Measurements from ENCODE around the gene MOK. TPM values are rescaled to one million over a fixed set of nuclear protein-coding genes. Genes with fewer than 3 reads are reported as not detected.

MOK gene
- total RNA-seq, 1 experiment from 2014 or later: 2.0 TPM

GRCh38 chr14:102279282-102279681 is 25.7 kb downstream of the MOK start (continued):
- TF ChIP-seq IRF2 (CRISPR knock-in tag; IDR thresholded peaks at IDR 0.05; ENCODE audit: borderline replicate concordance, low read depth) (no peak), IRF1 (CRISPR knock-in tag; IDR thresholded peaks at IDR 0.05) (no peak), GTF2I (CRISPR knock-in tag; conservative IDR thresholded peaks at IDR 0.05) (no peak), ZNF138 (CRISPR knock-in tag; conservative IDR thresholded peaks at IDR 0.05) (no peak), ZBTB43 (CRISPR knock-in tag; IDR thresholded peaks at IDR 0.05) (no peak), ATF3 (CRISPR knock-in tag; conservative IDR thresholded peaks at IDR 0.05) (no peak), HMGA2 (CRISPR knock-in tag; IDR thresholded peaks at IDR 0.05) (no peak), EMX1 (CRISPR knock-in tag; IDR thresholded peaks at IDR 0.05) (no peak), SMAD3 (CRISPR knock-in tag; IDR thresholded peaks at IDR 0.05; ENCODE audit: borderline replicate concordance) (no peak)

- TF ChIP-seq FOXP4 (CRISPR knock-in tag; IDR thresholded peaks at IDR 0.05): no peak
- no peak for TF ChIP-seq RORB (CRISPR knock-in tag; IDR thresholded peaks at IDR 0.05)
- no peak for TF ChIP-seq PRDM15 (CRISPR knock-in tag; IDR thresholded peaks at IDR 0.05)
- no peak for TF ChIP-seq KAT7 (CRISPR knock-in tag; IDR thresholded peaks at IDR 0.05; ENCODE audit: borderline replicate concordance)
- TF ChIP-seq SMAD4 (CRISPR knock-in tag; IDR thresholded peaks at IDR 0.05): no peak
- no peak for TF ChIP-seq MXD4 (CRISPR knock-in tag; IDR thresholded peaks at IDR 0.05; ENCODE audit: borderline replicate concordance)
- TF ChIP-seq PRRX2 (CRISPR knock-in tag; IDR thresholded peaks at IDR 0.05): no peak
- no peak for TF ChIP-seq RELA (CRISPR knock-in tag; IDR thresholded peaks at IDR 0.05; ENCODE audit: borderline replicate concordance)
- TF ChIP-seq ZNF263 (CRISPR knock-in tag; IDR thresholded peaks at IDR 0.05; ENCODE audit: low read depth): no peak
- no peak for TF ChIP-seq ETV6 (CRISPR knock-in tag; IDR thresholded peaks at IDR 0.05)
- TF ChIP-seq JUN (CRISPR knock-in tag; IDR thresholded peaks at IDR 0.05): no peak
- TF ChIP-seq OVOL2 (CRISPR knock-in tag; IDR thresholded peaks at IDR 0.05; ENCODE audit: borderline replicate concordance): no peak
- TF ChIP-seq NR1H2 (CRISPR knock-in tag; IDR thresholded peaks at IDR 0.05): no peak
- TF ChIP-seq MLX (CRISPR knock-in tag; IDR thresholded peaks at IDR 0.05): no peak
- Mint-ChIP-seq H3K9me3 (peaks cover 7% of the 10 kb centered on the region; the same call in 1 of the 2 replicates), H3K4me1 (no peaks in the 10 kb centered on the region), H3K36me3 (no peaks in the 10 kb centered on the region), H3K27ac (no peak overlapping the region), H3K27me3 (ENCODE audit: low read depth) (no peaks in the 10 kb centered on the region; the same call in 1 of the 2 replicates), H3K4me3 (no peak overlapping the region)
- ChIA-PET POLR2A (no interaction called here), CTCF (interaction anchor here (0.7 to 1.1 kb wide), 2 partner anchors 17 to 35 kb away, joined by 3 read pairs; no protein-coding TSS in a partner anchor)
- ATAC-seq (no peak), DNase-seq (ENCODE audit: low spot score) (no peak)
Measured at GRCh38 chr14:102278631-102278935, 26.4 kb downstream of the MOK start.

Measured in WTC11 (cell line).